H1 (cell line): Measurements from ENCODE around the gene KATNAL2.

ENCODE experiments used
- BRCA1 ChIP-seq: IDR thresholded peaks from 2 replicates; pipeline ENCODE4 v1.6.1; 2012; ENCODE audit warnings: low read depth, low read length, improper control_type of control experiment
- CREB1 ChIP-seq: IDR thresholded peaks from 2 replicates; pipeline ENCODE4 v1.6.1; 2012; ENCODE audit warnings: inconsistent platforms
- KDM1A ChIP-seq: fragments of 200-600, 300-600 bp; sonication (generic); IDR thresholded peaks from 2 replicates; pipeline ENCODE4 v1.7.1; 2016; ENCODE audit warnings: mild to moderate bottlenecking, low read length, borderline replicate concordance
- KDM5A ChIP-seq: fragments of 200-600 bp; IDR thresholded peaks from 2 replicates; pipeline ENCODE4 v1.7.1; 2012; ENCODE audit warnings: mild to moderate bottlenecking, low read length, inconsistent platforms, mixed read lengths
- POLR2A ChIP-seq, 2 experiments: IDR thresholded peaks; 1 replicate in 1 of 2; 2 replicates in 1 of 2; pipeline ENCODE4 v1.6.1; 2011; ENCODE audit warnings: low read depth in 2 of 2, low read length in 2 of 2, mild to moderate bottlenecking in 2 of 2; ENCODE audit errors: control extremely low read depth in 1 of 2
- POLR2AphosphoS5 ChIP-seq: IDR thresholded peaks from 2 replicates; pipeline ENCODE4 v1.6.1; 2011; ENCODE audit warnings: low read depth, low read length
- POU5F1 ChIP-seq: IDR thresholded peaks from 2 replicates; pipeline ENCODE4 v1.6.1; 2011; ENCODE audit warnings: low read depth, mild to moderate bottlenecking, low read length, moderate library complexity
- RAD21 ChIP-seq, 2 experiments: IDR thresholded peaks in 1 of 2; conservative IDR thresholded peaks in 1 of 2; 2 replicates each; pipeline ENCODE4 v1.6.1; 2011; ENCODE audit warnings: low read depth in 2 of 2, low read length in 2 of 2, improper control_type of control experiment in 1 of 2, inconsistent platforms in 1 of 2, mild to moderate bottlenecking in 1 of 2, moderate library complexity in 1 of 2
- RFX5 ChIP-seq: IDR thresholded peaks from 2 replicates; pipeline ENCODE4 v1.6.1; 2011; ENCODE audit warnings: low read depth, low read length, improper control_type of control experiment, borderline replicate concordance
- TF ChIP-seq, protein P1 (sequence below), 3 experiments: IDR thresholded peaks; 1 replicate in 2 of 3; 2 replicates in 1 of 3; pipeline versions ENCODE4 v1.5.1 to v1.6.1; 2011; ENCODE audit warnings: low read length in 3 of 3, mild to moderate bottlenecking in 3 of 3, inconsistent platforms in 2 of 3, low read depth in 1 of 3, moderate library complexity in 1 of 3; ENCODE audit not compliant: insufficient read depth in 1 of 3; ENCODE audit errors: control extremely low read depth in 1 of 3
- TF ChIP-seq, protein P2 (sequence below): IDR thresholded peaks from 2 replicates; pipeline ENCODE4 v1.6.1; 2012; ENCODE audit warnings: inconsistent platforms
- TF ChIP-seq, protein P3 (sequence below): IDR thresholded peaks from 2 replicates; pipeline ENCODE4 v1.6.1; 2011; ENCODE audit warnings: low read length, improper control_type of control experiment

DNA sequence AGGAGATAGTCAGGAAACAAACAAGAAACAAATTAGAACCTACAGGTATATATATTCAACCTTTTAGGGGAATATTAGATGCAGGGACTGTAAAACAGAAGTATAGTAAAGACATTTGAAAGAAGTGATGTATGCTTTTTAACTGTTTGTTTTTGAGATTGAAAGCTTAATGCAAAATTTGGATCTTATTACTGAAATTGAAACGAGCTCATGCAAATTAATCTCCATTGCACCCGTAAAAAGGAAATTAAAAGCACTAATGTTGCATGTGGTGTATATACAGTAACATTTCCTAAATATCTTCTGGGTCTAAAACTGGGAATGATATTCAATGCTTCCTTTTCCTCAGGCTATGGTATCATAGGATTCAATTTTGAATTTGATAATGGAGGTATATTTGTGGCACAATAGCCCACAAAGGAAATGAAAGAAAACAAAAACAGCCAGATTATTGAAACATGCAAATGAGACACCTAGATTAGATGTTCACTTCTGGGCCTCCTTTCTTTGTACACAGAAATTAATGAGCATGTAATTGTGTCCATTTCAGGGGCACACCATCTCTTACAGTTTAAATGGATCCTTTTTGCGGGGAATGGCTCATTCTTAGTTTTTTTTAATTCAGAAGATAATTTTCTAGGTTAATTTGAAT lies 119.7 kb downstream of the KATNAL2 start:
- TF ChIP-seq, protein P1, sequence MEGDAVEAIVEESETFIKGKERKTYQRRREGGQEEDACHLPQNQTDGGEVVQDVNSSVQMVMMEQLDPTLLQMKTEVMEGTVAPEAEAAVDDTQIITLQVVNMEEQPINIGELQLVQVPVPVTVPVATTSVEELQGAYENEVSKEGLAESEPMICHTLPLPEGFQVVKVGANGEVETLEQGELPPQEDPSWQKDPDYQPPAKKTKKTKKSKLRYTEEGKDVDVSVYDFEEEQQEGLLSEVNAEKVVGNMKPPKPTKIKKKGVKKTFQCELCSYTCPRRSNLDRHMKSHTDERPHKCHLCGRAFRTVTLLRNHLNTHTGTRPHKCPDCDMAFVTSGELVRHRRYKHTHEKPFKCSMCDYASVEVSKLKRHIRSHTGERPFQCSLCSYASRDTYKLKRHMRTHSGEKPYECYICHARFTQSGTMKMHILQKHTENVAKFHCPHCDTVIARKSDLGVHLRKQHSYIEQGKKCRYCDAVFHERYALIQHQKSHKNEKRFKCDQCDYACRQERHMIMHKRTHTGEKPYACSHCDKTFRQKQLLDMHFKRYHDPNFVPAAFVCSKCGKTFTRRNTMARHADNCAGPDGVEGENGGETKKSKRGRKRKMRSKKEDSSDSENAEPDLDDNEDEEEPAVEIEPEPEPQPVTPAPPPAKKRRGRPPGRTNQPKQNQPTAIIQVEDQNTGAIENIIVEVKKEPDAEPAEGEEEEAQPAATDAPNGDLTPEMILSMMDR (IDR thresholded peaks at IDR 0.05; ENCODE audit: control extremely low read depth in 1 of 3, insufficient read depth in 1 of 3, low read depth in 1 of 3, low read length in 3 of 3): no peak
- TF ChIP-seq, protein P2, sequence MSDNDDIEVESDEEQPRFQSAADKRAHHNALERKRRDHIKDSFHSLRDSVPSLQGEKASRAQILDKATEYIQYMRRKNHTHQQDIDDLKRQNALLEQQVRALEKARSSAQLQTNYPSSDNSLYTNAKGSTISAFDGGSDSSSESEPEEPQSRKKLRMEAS: no peak
- TF ChIP-seq RAD21 (IDR thresholded peaks at IDR 0.05 in 1 of 2, conservative IDR thresholded peaks at IDR 0.05 in 1 of 2; ENCODE audit: low read depth in 2 of 2, low read length in 2 of 2): no peak
- TF ChIP-seq POLR2A (IDR thresholded peaks at IDR 0.05; ENCODE audit: control extremely low read depth in 1 of 2, low read depth in 2 of 2, low read length in 2 of 2): no peak
- no peak for TF ChIP-seq CREB1
- TF ChIP-seq, protein P3, sequence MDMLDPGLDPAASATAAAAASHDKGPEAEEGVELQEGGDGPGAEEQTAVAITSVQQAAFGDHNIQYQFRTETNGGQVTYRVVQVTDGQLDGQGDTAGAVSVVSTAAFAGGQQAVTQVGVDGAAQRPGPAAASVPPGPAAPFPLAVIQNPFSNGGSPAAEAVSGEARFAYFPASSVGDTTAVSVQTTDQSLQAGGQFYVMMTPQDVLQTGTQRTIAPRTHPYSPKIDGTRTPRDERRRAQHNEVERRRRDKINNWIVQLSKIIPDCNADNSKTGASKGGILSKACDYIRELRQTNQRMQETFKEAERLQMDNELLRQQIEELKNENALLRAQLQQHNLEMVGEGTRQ: no peak
- no peak for TF ChIP-seq KDM5A
- no peak for TF ChIP-seq BRCA1
- TF ChIP-seq POLR2AphosphoS5: no peak
- TF ChIP-seq KDM1A: no peak
- no peak for TF ChIP-seq POU5F1
- no peak for TF ChIP-seq RFX5
